SK-N-SH treated with all-trans-retinoic acid at 6 μM for 48 hours (cell line): ENCODE data around the gene DYNC1LI2.

Experiments
- CREB5 ChIP-seq: fragments of 250-450 bp; sonication (Bioruptor Pico); IDR thresholded peaks from 2 replicates; pipeline ENCODE4 v1.5.1; 2020; ENCODE audit warnings: low read depth, mild to moderate bottlenecking, moderate library complexity
- CSDC2 ChIP-seq: fragments of 250-450 bp; sonication (Bioruptor Pico); IDR thresholded peaks from 2 replicates; pipeline ENCODE4 v1.5.0; 2020; ENCODE audit warnings: mild to moderate bottlenecking, moderate library complexity
- CSRNP3 ChIP-seq: fragments of 250-450 bp; sonication (Bioruptor Pico); IDR thresholded peaks from 2 replicates; pipeline ENCODE4 v1.5.1; 2021; ENCODE audit warnings: mild to moderate bottlenecking, moderate library complexity
- ISL1 ChIP-seq: fragments of 250-450 bp; sonication (Bioruptor Pico); IDR thresholded peaks from 2 replicates; pipeline ENCODE4 v2.1.2; 2022; ENCODE audit warnings: mild to moderate bottlenecking, moderate library complexity
- OSR1 ChIP-seq: fragments of 250-450 bp; sonication (Bioruptor Pico); IDR thresholded peaks from 2 replicates; pipeline ENCODE4 v1.8.0; 2022; ENCODE audit warnings: moderate library complexity, mild to moderate bottlenecking, inconsistent platforms
- TCF4 ChIP-seq: fragments of 250-450 bp; sonication (Bioruptor Pico); IDR thresholded peaks from 2 replicates; pipeline ENCODE4 v1.8.0; 2021; ENCODE audit warnings: mild to moderate bottlenecking, moderate library complexity, borderline replicate concordance
- TOX ChIP-seq: fragments of 250-450 bp; sonication (Bioruptor Pico); IDR thresholded peaks from 2 replicates; pipeline ENCODE4 v1.8.0; 2021; ENCODE audit warnings: mild to moderate bottlenecking, moderate library complexity, borderline replicate concordance
- ZFP3 ChIP-seq: fragments of 250-450 bp; sonication (Bioruptor Pico); IDR thresholded peaks from 2 replicates; pipeline ENCODE4 v1.5.0; 2020; ENCODE audit warnings: mild to moderate bottlenecking, moderate library complexity
- ZFP30 ChIP-seq: fragments of 450-650 bp; formaldehyde crosslinking; IDR thresholded peaks from 2 replicates; pipeline ENCODE4 v1.5.0; 2022; ENCODE audit warnings: mild to moderate bottlenecking, moderate library complexity

GRCh38 chr16:66776457-66776856 lies 25.0 kb upstream of the DYNC1LI2 start:
- TF ChIP-seq TCF4, result no peak
- no peak for TF ChIP-seq ZFP30 (CRISPR knock-in tag)
- TF ChIP-seq OSR1, result no peak
- TF ChIP-seq CREB5 (CRISPR knock-in tag), result no peak
- no peak for TF ChIP-seq ZFP3 (CRISPR knock-in tag)
- TF ChIP-seq ISL1 (CRISPR knock-in tag), result no peak
- no peak for TF ChIP-seq CSDC2 (CRISPR knock-in tag)
- TF ChIP-seq CSRNP3 (CRISPR knock-in tag), result no peak
- TF ChIP-seq TOX (CRISPR knock-in tag), result no peak
